ENCODE results near the gene CD63. TPM values are rescaled to one million over a fixed set of nuclear protein-coding genes. Genes with fewer than 3 reads are reported as not detected.

Gene CD63
- total and polyA plus RNA-seq, 2 of the 4 experiments (the other 2 are of a cell fraction) = 995 to 1,398 TPM

- peaks cover 16% of the 10 kb centered on the region for H3K9me1 ChIP-seq (ENCODE audit: insufficient read depth, low read length)
- peak overlapping the region; percentile 52 for H4K91ac ChIP-seq (ENCODE audit: insufficient read depth, low read depth, low read length)
- peaks cover 7 to 29% of the 10 kb centered on the region in 2 experiments; a peak in 3 of 4 replicates for H3K79me1 ChIP-seq (ENCODE audit: low read depth in 1 of 2, low read length in 2 of 2)
- BruUV-seq (replicated peaks) = no TSS peak
- H3K4me2 ChIP-seq (ENCODE audit: low read depth, low read length) = no peak overlapping the region
- peaks cover 11% of the 10 kb centered on the region for H3K27me3 ChIP-seq (ENCODE audit: control insufficient read depth, insufficient read depth, low read length)
- no peak overlapping the region for H2AFZ ChIP-seq (replicated peaks; ENCODE audit: low read length, poor library complexity)
- H2AK5ac ChIP-seq (ENCODE audit: low read depth, low read length) = peak overlapping the region; percentile 35; the same call in 1 of the 2 replicates
- H2BK120ac ChIP-seq (ENCODE audit: low read depth, low read length) = peak overlapping the region; percentile 3; the same call in 1 of the 2 replicates
- no peak overlapping the region for H2BK5ac ChIP-seq (ENCODE audit: low read depth, low read length, poor library complexity, severe bottlenecking)
- 0 out of 2 replicates have a peak overlapping the region, but pooled peaks have one; percentile 24 for H3K23ac ChIP-seq (ENCODE audit: low read depth, low read length)
- no peaks in the 10 kb centered on the region for H4K20me1 ChIP-seq (ENCODE audit: insufficient read depth, low read length)
- H3K18ac ChIP-seq (ENCODE audit: low read depth, low read length) = peak overlapping the region; percentile 12; the same call in 1 of the 2 replicates
- H2AK9ac ChIP-seq (replicated peaks; ENCODE audit: low read depth, low read length, poor library complexity) = no peak overlapping the region
- no peak overlapping the region for H3K14ac ChIP-seq (replicated peaks; ENCODE audit: low read depth, low read length)
- no peak overlapping the region for H3K4me3 ChIP-seq (ENCODE audit: insufficient read depth, low read depth, low read length)
- no peak overlapping the region for H3K56ac ChIP-seq (ENCODE audit: extremely low read depth, insufficient read depth, low read length)
- in situ Hi-C loops (cut with MboI; ENCODE audit: low sequenced_read_pairs) (no loop called here), dilution Hi-C loops (cut with HindIII; ENCODE audit: low sequenced_read_pairs, unreplicated experiment) (no loop called here), intact Hi-C loops (cut with micrococcal nuclease) (no loop called here)
- 0 out of 2 replicates have a peak overlapping the region, but pooled peaks have one; percentile 14 for H4K5ac ChIP-seq (ENCODE audit: low read depth, low read length)
- no peak overlapping the region for H3K27ac ChIP-seq (ENCODE audit: insufficient read depth, low read length)
- no peak overlapping the region for H4K8ac ChIP-seq (ENCODE audit: low read depth in 2 of 2, low read length in 2 of 2)
- no peak overlapping the region for H3K9ac ChIP-seq (ENCODE audit: low read depth, low read length)
- H2BK15ac ChIP-seq (ENCODE audit: low read depth, low read length) = peak overlapping the region; percentile 63; the same call in 2 of the 3 replicates
- no CpG with 5 or more reads among the region's 1 CpG for WGBS, 2 experiments (ENCODE audit: extremely low coverage in 2 of 2, insufficient read length in 1 of 2)
- peak overlapping the region; percentile 23; the same call in 1 of the 2 replicates for H3K4ac ChIP-seq (ENCODE audit: low read depth, low read length)
- H3K36me3 ChIP-seq (ENCODE audit: control insufficient read depth, insufficient read depth, low read length) = no peaks in the 10 kb centered on the region
- ATAC-seq (ENCODE audit: low read depth) = no peak
- peak overlapping the region; percentile 66; the same call in 1 of the 2 replicates for H2BK20ac ChIP-seq (ENCODE audit: low read depth, low read length)
- ChIA-PET CTCF (no interaction called here), POLR2A (ENCODE audit: unreplicated experiment) (no interaction called here)
- peaks cover 24% of the 10 kb centered on the region for H3K4me1 ChIP-seq (ENCODE audit: control insufficient read depth, insufficient read depth, low read length)
- TF ChIP-seq MAFK (IDR thresholded peaks at IDR 0.05; ENCODE audit: low read depth, low read length) (no peak), ELK1 (IDR thresholded peaks at IDR 0.05; ENCODE audit: borderline replicate concordance, low read depth, low read length) (no peak), CHD1 (IDR thresholded peaks at IDR 0.05; ENCODE audit: low read depth, low read length) (no peak), NFE2L2 (IDR thresholded peaks at IDR 0.05; ENCODE audit: low read depth, low read length) (no peak), POLR2A (IDR thresholded peaks at IDR 0.05; ENCODE audit: low read depth, low read length) (no peak), CEBPB (IDR thresholded peaks at IDR 0.05; ENCODE audit: low read depth, low read length) (no peak), MAZ (IDR thresholded peaks at IDR 0.05; ENCODE audit: borderline replicate concordance, low read depth, low read length) (no peak), SMC3 (IDR thresholded peaks at IDR 0.05; ENCODE audit: low read depth, low read length) (no peak), CTCF (conservative IDR thresholded peaks at IDR 0.05; ENCODE audit: low read depth, low read length) (no peak), MXI1 (IDR thresholded peaks at IDR 0.05; ENCODE audit: borderline replicate concordance, low read depth, low read length) (no peak), RFX5 (IDR thresholded peaks at IDR 0.05; ENCODE audit: low read depth, low read length) (no peak), USF2 (IDR thresholded peaks at IDR 0.05; ENCODE audit: low read depth, low read length) (no peak), BHLHE40 (IDR thresholded peaks at IDR 0.05; ENCODE audit: low read depth, low read length) (no peak)
- H3K9me3 ChIP-seq (ENCODE audit: control insufficient read depth, insufficient read depth, low read length) = no peaks in the 10 kb centered on the region
- DNase-seq = no peak
Observed at GRCh38 chr12:55712700-55713415, 16.0 kb downstream of the CD63 start.
